ENCODE results near the gene ELSPBP1.

ELSPBP1 gene
- total RNA-seq: 0 reads per million in 2 donors

- no peak for DNase-seq
These were observed at the start of gene ELSPBP1 for GRCh38 chr19:47994209-47994802. Gene ELSPBP1, plus strand, starts transcription at chr19:47994632. Its CDS starts 14,036 bp downstream, at chr19:48008668.

- peak in 1 of 5 experiments; percentile 18 for DNase-seq
These were observed 44.4 kb upstream of the ELSPBP1 start for GRCh38 chr19:47949852-47950521.

GRCh38 chr19:47952132-47952531, 42.3 kb upstream of the ELSPBP1 start:
- DNase-seq: peak in 1 of 5 experiments; percentile 15

- DNase-seq: peak in 2 of 5 experiments; percentile 18 to 19
These were observed 38.5 kb upstream of the ELSPBP1 start for GRCh38 chr19:47955936-47956335.

GRCh38 chr19:47973529-47973928, 20.9 kb upstream of the ELSPBP1 start:
- no peak for DNase-seq

- DNase-seq: no peak
These were observed 3.1 kb upstream of the ELSPBP1 start for GRCh38 chr19:47991191-47991808.

GRCh38 chr19:47992070-47992469, 2.4 kb upstream of the ELSPBP1 start, which contains the start of gene BSPH1:
Gene BSPH1, minus strand, starts transcription at chr19:47992170. Its CDS starts 89 bp downstream, at chr19:47992081.
- DNase-seq: no peak

GRCh38 chr19:47996230-47996727, 1.8 kb downstream of the ELSPBP1 start:
- no peak for DNase-seq

GRCh38 chr19:47998800-47999199, 4.4 kb downstream of the ELSPBP1 start:
- DNase-seq: no peak

GRCh38 chr19:48000846-48001245, 6.4 kb downstream of the ELSPBP1 start:
- no peak for DNase-seq

- no peak for DNase-seq
These were observed 9.8 kb downstream of the ELSPBP1 start for GRCh38 chr19:48004236-48004635.

GRCh38 chr19:48006762-48007161, 12.3 kb downstream of the ELSPBP1 start:
- no peak for DNase-seq

GRCh38 chr19:48010932-48011758, 16.7 kb downstream of the ELSPBP1 start:
- no peak for DNase-seq

- no peak for DNase-seq
These were observed 26.3 kb downstream of the ELSPBP1 start for GRCh38 chr19:48020686-48021085.

- DNase-seq: no peak
These were observed 28.6 kb downstream of the ELSPBP1 start for GRCh38 chr19:48023011-48023410.

GRCh38 chr19:48023518-48023917, 29.1 kb downstream of the ELSPBP1 start:
- no peak for DNase-seq

- DNase-seq: no peak
These were observed 31.0 kb downstream of the ELSPBP1 start for GRCh38 chr19:48025480-48025879.

GRCh38 chr19:48029431-48029830, 35.0 kb downstream of the ELSPBP1 start:
- DNase-seq: no peak

GRCh38 chr19:48030073-48030472, 35.6 kb downstream of the ELSPBP1 start:
- no peak for DNase-seq

- DNase-seq: no peak
These were observed 39.2 kb downstream of the ELSPBP1 start for GRCh38 chr19:48033604-48034003.

GRCh38 chr19:48036765-48037164, 42.3 kb downstream of the ELSPBP1 start:
- DNase-seq: no peak

GRCh38 chr19:48041877-48042580, 47.6 kb downstream of the ELSPBP1 start:
- DNase-seq: no peak
